ENCODE data around the gene PHKA2.

GRCh38 chrX:18873189-18873791, 110.6 kb downstream of the PHKA2 start:
- TF ChIP-seq FOXA1 (IDR thresholded peaks at IDR 0.05) (no peak), SP1 (IDR thresholded peaks at IDR 0.05) (no peak), FOXK2 (IDR thresholded peaks at IDR 0.05) (no peak), ELF4 (IDR thresholded peaks at IDR 0.05) (no peak)
